A673 (cell line): Measurements from ENCODE around the gene GM2A. TPM values are rescaled to one million over a fixed set of nuclear protein-coding genes. Genes with fewer than 3 reads are reported as not detected.

Experiments used
- BruUV-seq: library from RNA; stranded (reverse); fragments of 400-500 nt; replicated peaks from 2 replicates; lab custom pipeline; 2021; lab: Mats Ljungman, UMichigan
- CTCF ChIA-PET: fragments of 300-600 bp; sonication (Branson Sonifier 250); formaldehyde crosslinking; loops from one replicate; lab custom pipeline; 2022; ENCODE audit warnings: antibody characterized with exemption; lab: Charles Lee
- POLR2A ChIA-PET: fragments of 300-600 bp; sonication (Branson Sonifier 250); formaldehyde crosslinking; loops from one replicate; lab custom pipeline; 2022; ENCODE audit warnings: antibody characterized with exemption; ENCODE audit not compliant: low non-redundant PET; lab: Charles Lee
- DNase-seq: peaks from one replicate; pipeline ENCODE4 v3.0.0-alpha.2; 2015; ENCODE audit warnings: low spot score
- H3K27ac ChIP-seq: fragments of 200-600 bp; sonication (generic); 2 replicates; pipeline ENCODE4 v1.5.1; 2016; ENCODE audit warnings: mixed run types, low read depth, mild to moderate bottlenecking, mixed read lengths, antibody characterized with exemption, low read length; ENCODE audit not compliant: poor library complexity, severe bottlenecking
- H3K27me3 ChIP-seq: fragments of 200-600 bp; sonication (generic); replicated peaks from 2 replicates; pipeline ENCODE4 v1.6.1; 2017; ENCODE audit warnings: mixed run types, low read depth, mild to moderate bottlenecking, mixed read lengths, antibody characterized with exemption, low read length; ENCODE audit not compliant: insufficient read depth, poor library complexity
- H3K36me3 ChIP-seq: fragments of 200-600 bp; sonication (generic); 2 replicates; pipeline ENCODE4 v1.6.1; 2016; ENCODE audit warnings: mixed run types, mild to moderate bottlenecking, mixed read lengths, antibody characterized with exemption, low read length; ENCODE audit not compliant: insufficient read depth, poor library complexity, severe bottlenecking
- H3K4me1 ChIP-seq: fragments of 200-600 bp; sonication (generic); 2 replicates; pipeline ENCODE4 v1.6.1; 2017; ENCODE audit warnings: mixed run types, mild to moderate bottlenecking, mixed read lengths, antibody characterized with exemption, low read length; ENCODE audit not compliant: insufficient read depth, poor library complexity, severe bottlenecking
- H3K4me3 ChIP-seq: fragments of 200-600 bp; sonication (generic); 2 replicates; pipeline ENCODE4 v1.5.1; 2016; ENCODE audit warnings: low read depth, mixed run types, mild to moderate bottlenecking, mixed read lengths, low read length; ENCODE audit not compliant: poor library complexity, severe bottlenecking
- H3K9me3 ChIP-seq: fragments of 200-600 bp; sonication (generic); 2 replicates; pipeline ENCODE4 v1.6.1; 2016; ENCODE audit warnings: mixed run types, low read depth, mild to moderate bottlenecking, mixed read lengths, antibody characterized with exemption, low read length; ENCODE audit not compliant: poor library complexity, severe bottlenecking
- CTCF ChIP-seq: fragments of 300-800, 200-600 bp; sonication (generic); conservative IDR thresholded peaks from 2 replicates; pipeline ENCODE4 v1.5.1; 2017; ENCODE audit warnings: low read depth, mild to moderate bottlenecking, antibody characterized with exemption, low read length, moderate library complexity, mixed read lengths
- EZH2 ChIP-seq: fragments of 200-600 bp; sonication (generic); IDR thresholded peaks from 2 replicates; pipeline ENCODE4 v1.6.1; 2017; ENCODE audit warnings: borderline replicate concordance, low read depth, mild to moderate bottlenecking, mixed read lengths, antibody characterized with exemption, low read length; ENCODE audit not compliant: poor library complexity, severe bottlenecking
- intact Hi-C: fragments of 100-400 bp; cut with micrococcal nuclease; formaldehyde crosslinking; loops from one replicate; pipeline ENCODE4 v1.10.0; 2022; ENCODE audit not compliant: unreplicated experiment
- total RNA-seq: library from RNA; stranded (reverse); gene quantifications from 2 replicates; pipeline ENCODE4 v1.2.3, GENCODE V29; 2021

GM2A gene
- total RNA-seq, 1 experiment from 2014 or later, result 3.5 TPM

DNA sequence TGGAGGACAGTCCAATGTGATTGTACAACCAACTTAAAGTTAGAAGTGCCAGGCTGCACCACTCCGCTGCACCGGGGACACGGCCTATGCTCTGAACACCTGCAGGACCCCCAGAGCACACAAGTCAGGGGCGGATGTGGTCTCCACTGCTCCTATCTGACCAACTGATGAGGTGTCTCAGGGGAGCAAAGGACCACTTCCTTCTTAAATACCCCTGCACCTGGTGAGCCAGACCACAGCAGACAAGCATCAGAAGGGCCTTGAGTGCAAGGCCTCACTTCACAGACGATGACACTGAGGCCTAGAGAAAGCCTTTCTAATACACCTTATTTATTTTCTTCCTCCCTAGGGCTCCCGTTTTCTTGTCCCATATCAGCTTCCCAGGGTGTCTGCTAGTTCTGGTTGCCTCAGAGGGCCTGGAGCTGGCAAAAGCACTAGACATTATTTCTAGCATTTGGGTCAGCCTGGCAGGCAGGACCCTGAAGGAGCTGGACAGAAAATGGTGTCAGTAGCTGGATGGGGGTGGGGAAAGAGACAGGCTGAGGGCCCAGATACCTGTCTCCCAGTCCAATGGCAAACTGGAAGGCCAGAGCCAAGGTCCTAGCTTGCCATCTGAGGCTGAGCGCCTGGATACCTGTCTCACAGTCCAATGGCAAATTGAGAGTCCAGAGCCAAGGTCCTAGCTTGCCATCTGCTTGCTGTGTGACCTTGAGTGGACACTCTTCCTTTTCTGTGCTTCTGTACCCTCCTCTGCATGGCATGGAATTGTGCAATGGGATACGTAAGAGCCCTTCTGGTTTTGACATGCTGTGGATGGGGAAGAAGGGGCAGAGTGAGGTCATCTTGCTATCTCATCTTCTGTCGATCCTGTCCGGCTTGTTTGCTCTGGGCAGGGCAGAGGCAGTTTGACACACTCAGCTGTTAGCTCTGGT lies 38.1 kb upstream of the GM2A start:
- no TSS peak for BruUV-seq

GRCh38 chr5:151215546-151215880 lies 37.5 kb upstream of the GM2A start:
- no peaks in the 10 kb centered on the region for H3K36me3 ChIP-seq
- POLR2A ChIA-PET, result interaction anchor here (0.5 to 0.6 kb wide), 2 partner anchors 202 to 923 kb away, joined by 3 to 5 read pairs; no protein-coding TSS in a partner anchor
- CTCF ChIA-PET, result interaction anchor here (0.6 kb wide), 1 partner anchor 33 kb away, joined by 3 read pairs; no protein-coding TSS in a partner anchor
- no peak overlapping the region for H3K27ac ChIP-seq
- no TSS peak for BruUV-seq
- TF ChIP-seq CTCF (no peak), EZH2 (no peak)
- no peaks in the 10 kb centered on the region for H3K9me3 ChIP-seq
- no peak for DNase-seq
- H3K4me1 ChIP-seq, result no peaks in the 10 kb centered on the region
- H3K4me3 ChIP-seq, result no peak overlapping the region
- H3K27me3 ChIP-seq, result no peaks in the 10 kb centered on the region
- intact Hi-C loops, result no loop called here

More for the DNA sequence above, 38.1 kb upstream of the GM2A start:
- intact Hi-C loops, result no loop called here
- Histone ChIP-seq H3K27me3 (no peaks in the 10 kb centered on the region), H3K27ac (no peak overlapping the region), H3K9me3 (no peaks in the 10 kb centered on the region), H3K4me1 (no peaks in the 10 kb centered on the region), H3K36me3 (no peaks in the 10 kb centered on the region), H3K4me3 (no peak overlapping the region)
- ChIA-PET POLR2A (interaction anchor here (0.5 kb wide), 1 partner anchor 924 kb away, joined by 5 read pairs; no protein-coding TSS in a partner anchor), CTCF (no interaction called here)
- TF ChIP-seq CTCF, result no peak
- no peak for TF ChIP-seq EZH2
- no peak for DNase-seq

DNA sequence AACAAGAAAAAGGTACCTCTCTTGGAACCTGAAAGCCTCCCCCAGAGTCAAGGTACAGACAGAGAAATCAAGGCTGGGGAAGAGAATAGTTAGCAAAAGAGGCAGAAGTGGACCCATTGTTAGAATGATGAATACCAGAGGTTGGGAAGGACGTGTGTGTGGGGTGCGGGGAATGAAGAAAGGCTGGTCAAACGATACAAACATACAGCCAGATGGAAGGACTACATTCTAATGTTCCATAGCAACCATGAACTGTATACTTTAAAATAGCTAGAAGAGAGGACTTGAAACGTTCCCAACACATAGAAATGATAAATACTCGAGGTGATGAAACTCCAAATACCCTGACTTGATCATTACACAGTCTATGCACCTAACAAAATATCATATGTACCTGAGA lies 36.2 kb upstream of the GM2A start:
- TF ChIP-seq EZH2 (no peak), CTCF (no peak)
- Histone ChIP-seq H3K27ac (no peak overlapping the region), H3K27me3 (no peaks in the 10 kb centered on the region), H3K9me3 (no peaks in the 10 kb centered on the region), H3K4me1 (no peaks in the 10 kb centered on the region), H3K36me3 (no peaks in the 10 kb centered on the region), H3K4me3 (no peak overlapping the region)
- no peak for DNase-seq
- ChIA-PET POLR2A (no interaction called here), CTCF (no interaction called here)
- BruUV-seq, result no TSS peak
- intact Hi-C loops, result no loop called here
